T-cell (primary cell): ENCODE results near the gene REXO4. TPM values are rescaled to one million over a fixed set of nuclear protein-coding genes. Genes with fewer than 3 reads are reported as not detected.

Experiments
- total RNA-seq, 35 experiments: library from RNA in 6 of 35; stranded (reverse) in 6 of 35; fragments of 120-200 nt in 1 of 35; gene quantifications; one replicate each; pipeline versions ENCODE4 v1.2.1 to v1.2.4 and lab custom pipeline; 2013 to 2026

Gene REXO4
- total RNA-seq, 5 donors from 2014 or later (not counting 1 experiment from before 2014, with no cell fraction given): 23.6 to 44.5 (median 34.9) TPM

Other genes with a start within 250 kb of the REXO4 start
- not detected for gene OBP2B, start 208.8 kb downstream of the REXO4 start, total RNA-seq
- gene ABO, start 142.8 kb downstream of the REXO4 start, total RNA-seq: 1 to 10 TPM in 1 of 5 donors, under 1 TPM in 3, not detected in 1; 0.06 to 1.8 (median 0.37) TPM
- 10 to 100 TPM; 18.5 to 35.0 (median 31.1) TPM for gene SURF6, start 81.8 kb downstream of the REXO4 start, total RNA-seq
- 10 to 100 TPM; 25.9 to 44.8 (median 40.7) TPM for gene MED22, start 69.9 kb downstream of the REXO4 start, total RNA-seq
- gene RPL7A, start 69.8 kb downstream of the REXO4 start, total RNA-seq: 1,000 to 10,000 TPM; 2,623 to 2,692 (median 2,659) TPM
- 10 to 100 TPM; 33.0 to 58.7 (median 58.3) TPM for gene SURF1, start 61.5 kb downstream of the REXO4 start, total RNA-seq
- 10 to 100 TPM; 17.0 to 25.3 (median 24.9) TPM for gene SURF2, start 61.5 kb downstream of the REXO4 start, total RNA-seq
- 100 to 1,000 TPM in 4 of 5 donors, 10 to 100 TPM in 1; 73.5 to 114 (median 107) TPM for gene SURF4, start 42.0 kb downstream of the REXO4 start, total RNA-seq
- 1 to 10 TPM in 2 of 5 donors, under 1 TPM in 3; 0.49 to 1.1 (median 0.70) TPM for gene STKLD1, start 41.6 kb downstream of the REXO4 start, total RNA-seq
- 1 to 10 TPM; 1.3 to 3.3 (median 2.4) TPM for gene ADAMTS13, start 4.4 kb upstream of the REXO4 start, total RNA-seq
- gene CACFD1, start 42.0 kb upstream of the REXO4 start, total RNA-seq: 1 to 10 TPM; 2.6 to 5.2 (median 3.7) TPM
- gene SLC2A6, start 61.1 kb upstream of the REXO4 start, total RNA-seq: 1 to 10 TPM; 3.6 to 6.1 (median 4.9) TPM
- gene MYMK, start 106.9 kb upstream of the REXO4 start, total RNA-seq: not detected
- under 1 TPM; 0.16 to 0.76 (median 0.53) TPM for gene ADAMTSL2, start 116.7 kb upstream of the REXO4 start, total RNA-seq
- not detected for gene FAM163B, start 191.4 kb upstream of the REXO4 start, total RNA-seq
- gene DBH, start 218.4 kb upstream of the REXO4 start, total RNA-seq: under 1 TPM; 0.26 to 0.82 (median 0.32) TPM